DMS53 treated with DMSO at 0.1 percent for 48 hours (cell line): ENCODE data around the gene DOCK10.
"Not testable (repeated sequence)": the region's sequence is repeated elsewhere in the genome, so short reads cannot be mapped to it uniquely, and the experiment has no call there.

Experiments used
- DNase-seq: peaks from one replicate; lab custom pipeline; 2025; ENCODE audit not compliant: unreplicated experiment; lab: John Stamatoyannopoulos, UW

DOCK10 gene

GRCh38 chr2:224951723-224952481 is 90.4 kb downstream of the DOCK10 start:
- DNase-seq: no peak

- no peak for DNase-seq
Observed at GRCh38 chr2:224948859-224949258, 93.4 kb downstream of the DOCK10 start.

DNA sequence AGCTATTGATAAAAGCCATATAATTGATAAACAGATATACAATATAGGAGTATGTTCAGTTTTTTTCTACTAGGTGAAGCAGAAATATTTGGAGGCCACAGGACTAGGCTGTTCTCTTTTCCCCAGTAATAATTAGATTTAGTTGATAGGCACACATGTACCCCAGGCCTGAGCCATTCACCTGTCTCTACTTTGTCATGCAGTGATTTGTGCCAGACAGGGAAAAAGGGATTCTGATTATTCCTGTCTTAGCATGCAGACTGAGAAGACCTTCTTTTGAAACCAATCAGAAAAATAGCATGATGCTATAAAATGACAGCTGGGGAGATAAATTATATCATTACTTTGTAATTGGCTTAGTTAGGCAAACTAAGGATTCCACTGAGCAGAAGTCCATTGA is 94.3 kb downstream of the DOCK10 start:
- no peak for DNase-seq

- no peak for DNase-seq
Observed at GRCh38 chr2:224947566-224947965, 94.7 kb downstream of the DOCK10 start.

DNA sequence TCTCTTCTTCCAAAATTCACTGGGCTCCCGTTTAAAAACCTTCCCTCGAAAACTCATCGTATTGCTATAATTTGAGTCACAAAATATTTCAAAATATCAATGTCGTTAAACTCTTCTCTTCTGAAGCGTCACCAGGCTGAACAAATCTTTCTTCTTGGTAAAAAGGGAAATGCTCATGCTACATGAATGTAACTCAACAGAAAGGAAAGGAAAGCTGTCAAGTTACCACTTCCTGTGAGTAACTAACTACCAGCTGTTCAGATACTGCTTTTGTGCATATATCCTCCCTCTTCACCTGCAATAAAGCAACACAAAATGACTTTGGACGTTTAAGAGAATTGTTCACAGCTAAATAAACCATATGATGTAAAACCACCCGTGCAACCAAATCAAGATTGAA is 95.4 kb downstream of the DOCK10 start:
- DNase-seq: no peak

DNA sequence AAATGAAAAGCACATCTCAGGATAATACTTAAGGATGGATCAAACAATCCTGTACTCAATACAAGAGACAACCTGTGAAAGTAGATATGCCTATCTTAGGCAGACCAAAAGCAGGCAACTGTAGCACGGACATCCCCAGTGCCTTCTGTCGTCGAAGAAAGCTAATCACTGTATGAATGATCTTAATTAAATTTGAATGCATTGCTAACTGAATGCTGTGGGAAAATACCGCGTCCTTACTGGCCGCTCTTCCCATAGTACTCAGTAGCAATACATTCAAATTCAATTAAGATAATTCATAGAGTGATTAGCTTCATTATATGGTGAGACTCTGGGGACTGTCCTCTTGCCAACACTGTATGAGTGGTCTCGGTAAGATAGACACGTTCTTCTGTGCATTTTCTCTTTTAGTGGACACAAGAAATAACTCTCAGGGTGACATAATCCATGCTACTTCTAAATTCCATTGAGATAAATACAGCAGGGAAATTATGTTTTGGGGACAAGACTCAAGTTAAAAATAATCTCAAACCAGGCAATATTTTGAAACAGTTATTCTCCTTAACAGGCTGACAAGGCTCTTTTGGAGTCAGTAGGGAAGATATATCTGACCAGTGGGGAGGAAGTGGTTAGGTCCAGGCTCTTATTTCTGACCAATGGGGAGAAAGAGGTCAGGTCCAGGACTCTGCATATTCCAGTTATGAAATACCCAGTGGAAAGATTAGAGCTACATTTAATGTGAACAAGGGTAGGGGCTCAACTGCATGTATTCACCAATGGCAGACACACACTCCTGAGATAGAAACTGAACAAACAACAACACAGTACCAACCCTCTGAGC is 97.3 kb downstream of the DOCK10 start:
- DNase-seq: no peak

GRCh38 chr2:224943601-224944041 is 98.6 kb downstream of the DOCK10 start:
- not testable (repeated sequence) for DNase-seq

GRCh38 chr2:224941960-224942359 is 100.3 kb downstream of the DOCK10 start:
- no peak for DNase-seq

DNA sequence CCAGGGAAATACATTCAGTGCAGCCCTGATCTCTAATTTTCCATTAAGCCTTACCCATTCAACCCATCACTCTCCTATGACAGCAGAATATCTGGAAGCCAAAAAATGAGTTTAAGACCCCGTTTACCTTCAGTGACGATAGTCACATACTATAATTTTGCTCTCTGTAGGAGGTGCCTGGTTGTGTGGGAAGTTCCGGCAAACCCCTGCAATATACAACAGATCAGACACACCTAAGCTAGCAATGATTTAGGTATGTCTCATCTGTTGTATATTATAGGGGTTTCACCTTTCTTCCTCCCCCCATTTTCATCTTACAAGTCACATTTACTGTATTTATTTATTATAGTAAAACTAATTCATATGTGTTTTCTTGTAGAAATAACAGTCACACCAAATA is 101.7 kb downstream of the DOCK10 start:
- no peak for DNase-seq

- DNase-seq: no peak
Observed at GRCh38 chr2:224938651-224939182, 103.6 kb downstream of the DOCK10 start.

GRCh38 chr2:224937887-224938286 is 104.4 kb downstream of the DOCK10 start:
- no peak for DNase-seq

DNA sequence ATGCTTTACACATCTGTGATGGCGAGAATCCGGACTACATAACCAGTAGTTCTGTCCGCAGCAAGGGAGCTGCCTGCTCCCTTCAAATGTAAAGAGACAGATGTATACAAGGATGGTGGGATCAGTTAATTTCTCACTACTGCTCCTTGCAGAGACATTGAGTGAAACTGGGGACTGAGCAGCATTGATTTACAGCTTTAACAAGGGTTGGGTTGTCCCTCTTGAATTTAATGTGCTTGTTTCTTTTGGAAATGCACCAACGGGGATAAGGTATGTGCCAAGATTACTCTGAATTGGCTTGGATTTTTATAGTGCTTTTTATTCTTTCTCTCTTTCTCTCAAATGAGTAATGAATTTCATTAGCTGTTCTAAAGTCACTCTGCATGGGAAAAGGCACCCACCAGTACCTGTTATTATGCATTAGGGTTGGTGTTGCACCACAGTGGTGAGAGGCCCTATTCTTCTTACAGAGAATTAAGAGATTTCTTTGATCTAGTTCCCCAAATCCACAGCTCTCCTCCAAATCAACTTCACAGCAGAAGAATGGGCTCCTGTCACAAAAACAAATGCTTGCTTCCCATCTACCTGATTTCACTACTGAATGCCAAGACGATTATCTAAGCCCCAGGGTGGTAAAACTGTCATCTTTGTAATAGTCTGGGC is 107.6 kb downstream of the DOCK10 start:
- no peak for DNase-seq

- no peak for DNase-seq
Observed at GRCh38 chr2:224933431-224933830, 108.8 kb downstream of the DOCK10 start.

DNA sequence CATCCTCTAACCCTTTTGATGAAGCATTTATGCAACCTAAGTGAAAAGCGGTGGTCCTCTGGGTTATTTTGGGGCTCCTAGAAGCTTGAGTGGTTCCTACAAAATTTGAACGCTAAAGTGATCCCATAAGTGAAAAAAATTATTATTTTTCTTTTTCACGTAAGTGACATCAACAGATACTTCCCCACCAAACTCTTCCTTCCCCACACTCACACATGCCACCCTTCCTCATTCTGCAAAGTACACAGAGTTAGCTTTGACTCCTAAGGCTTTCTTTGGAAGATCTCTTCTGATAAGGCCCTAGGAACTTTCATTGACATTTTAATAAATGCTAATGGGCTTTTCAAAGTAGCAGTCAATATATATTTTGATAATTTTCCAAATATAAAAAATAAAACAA is 109.7 kb downstream of the DOCK10 start:
- DNase-seq: no peak

GRCh38 chr2:224931956-224932355 is 110.3 kb downstream of the DOCK10 start:
- DNase-seq: no peak

DNA sequence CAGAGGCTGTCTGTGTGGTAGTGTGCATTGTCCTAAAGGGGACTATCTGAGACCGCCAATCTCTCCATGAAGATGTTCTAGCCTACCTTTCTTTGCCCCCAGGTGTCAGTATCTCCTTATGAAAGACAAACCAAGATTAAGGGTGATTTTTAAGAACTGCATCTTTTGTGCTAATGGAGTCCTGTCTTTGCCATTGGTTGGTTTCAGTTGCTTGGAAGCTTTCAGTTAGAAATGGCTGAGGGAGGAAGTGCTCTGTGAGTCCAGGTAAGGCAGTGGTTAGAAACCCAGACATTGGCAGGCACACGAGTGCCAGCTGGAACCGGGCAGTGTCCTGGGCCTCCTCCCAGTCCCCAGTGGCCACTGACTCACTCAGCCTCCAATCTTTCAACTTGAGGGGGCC is 111.3 kb downstream of the DOCK10 start:
- DNase-seq: no peak

GRCh38 chr2:224930124-224930523 is 112.1 kb downstream of the DOCK10 start:
- DNase-seq: no peak

DNA sequence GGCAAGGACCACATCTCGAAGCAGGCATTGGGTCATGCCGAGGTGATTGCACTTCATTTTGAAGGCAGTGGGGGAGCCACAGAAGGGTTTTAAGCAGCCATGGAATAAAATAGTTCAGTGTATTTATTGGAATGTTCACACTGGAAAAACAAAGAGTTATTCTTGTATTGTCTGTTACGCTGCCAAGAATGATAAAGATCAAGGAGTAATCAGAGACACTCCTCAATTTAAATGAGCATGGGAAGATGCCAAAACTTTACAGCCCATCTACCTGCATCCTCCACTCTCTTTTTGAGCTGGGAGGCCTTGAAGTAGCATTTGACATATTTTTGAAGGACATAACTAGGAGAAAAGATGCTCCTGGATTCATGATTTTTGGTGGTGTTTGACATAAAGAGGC is 112.8 kb downstream of the DOCK10 start:
- DNase-seq: no peak

DNA sequence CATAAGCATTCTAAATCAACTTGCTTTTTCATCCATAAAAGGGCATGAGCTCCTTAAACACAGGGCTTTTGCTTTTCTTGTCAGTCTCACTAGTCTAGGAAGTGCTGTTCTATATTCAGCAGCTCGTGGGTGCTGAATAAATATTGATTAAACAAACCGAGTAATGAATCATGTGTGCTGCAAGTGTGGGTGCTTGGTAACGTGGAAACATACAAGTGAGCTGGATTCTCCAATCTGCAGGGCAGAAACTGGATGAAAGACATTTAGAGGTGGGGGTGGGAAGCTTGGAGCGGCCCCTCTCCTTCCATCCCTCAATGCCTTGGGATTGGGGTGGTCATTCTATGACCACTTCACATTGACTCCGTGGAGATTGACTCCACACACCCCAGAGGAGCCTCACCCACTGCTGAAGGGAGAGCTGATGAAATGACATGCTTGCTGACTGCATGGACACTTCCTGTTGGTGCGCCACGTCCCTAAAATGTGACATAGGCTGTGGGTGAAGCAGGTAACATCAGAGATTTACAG is 114.6 kb downstream of the DOCK10 start:
- DNase-seq: peak; percentile 15

GRCh38 chr2:224927011-224927410 is 115.3 kb downstream of the DOCK10 start:
- DNase-seq: no peak

- no peak for DNase-seq
Observed at GRCh38 chr2:224925810-224926100, 116.5 kb downstream of the DOCK10 start.
